Esophagus squamous epithelium (tissue), 4 donors: Measurements from ENCODE around the gene LAMA5.

Experiments used
- POLR2A ChIP-seq, 4 donors: fragments of 450-650 bp; IDR thresholded peaks; one replicate each; pipeline ENCODE4 v1.6.1; 2017; ENCODE audit warnings: antibody characterized with exemption in 4 of 4, mild to moderate bottlenecking in 4 of 4, moderate library complexity in 3 of 4
- TF ChIP-seq, protein P1 (sequence below), 6 experiments: fragments of 450-650 bp in 4 of 6; fragments of 200-600 bp in 2 of 6; sonication (generic) in 2 of 6; IDR thresholded peaks; one replicate each; pipeline ENCODE4 v1.5.1; 2016 to 2019; ENCODE audit warnings: antibody characterized with exemption in 6 of 6, mild to moderate bottlenecking in 4 of 6, moderate library complexity in 4 of 6

DNA sequence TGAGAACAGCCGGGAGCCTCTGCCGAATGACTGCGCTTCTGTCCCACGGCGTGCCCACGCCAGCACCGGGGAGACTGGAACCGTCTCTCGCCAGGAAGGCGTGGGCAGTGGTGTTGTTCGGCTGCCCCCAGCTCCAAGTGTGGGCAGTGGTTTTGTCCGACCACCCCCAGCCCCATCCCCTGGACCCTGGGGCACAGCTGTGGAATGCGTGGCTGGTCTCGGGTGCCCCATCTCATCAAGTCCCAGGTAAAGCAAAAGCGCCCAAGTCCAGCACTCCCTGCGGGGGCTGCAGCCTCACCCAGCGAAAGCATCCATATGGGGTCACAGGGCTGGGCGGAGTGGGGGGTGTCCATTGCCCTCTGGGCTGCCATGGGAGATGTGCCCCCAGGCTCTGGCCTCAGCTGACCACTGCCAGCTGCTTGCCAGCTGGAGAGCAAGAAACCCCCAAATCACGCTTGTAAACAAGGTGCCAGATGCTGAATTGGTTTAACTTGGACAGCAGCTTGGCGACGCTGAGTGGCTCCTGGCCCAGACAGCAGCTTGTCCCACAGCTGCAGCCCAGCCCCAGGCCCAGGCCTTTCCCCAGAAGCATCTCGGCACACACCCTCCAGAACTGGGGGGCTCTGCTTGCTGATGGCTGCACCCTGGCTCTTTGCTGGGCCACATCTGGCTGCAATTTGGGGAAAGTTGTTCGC, 35.5 kb upstream of the LAMA5 start:
- TF ChIP-seq POLR2A (IDR thresholded peaks at IDR 0.05) = no peak
- TF ChIP-seq, protein P1, sequence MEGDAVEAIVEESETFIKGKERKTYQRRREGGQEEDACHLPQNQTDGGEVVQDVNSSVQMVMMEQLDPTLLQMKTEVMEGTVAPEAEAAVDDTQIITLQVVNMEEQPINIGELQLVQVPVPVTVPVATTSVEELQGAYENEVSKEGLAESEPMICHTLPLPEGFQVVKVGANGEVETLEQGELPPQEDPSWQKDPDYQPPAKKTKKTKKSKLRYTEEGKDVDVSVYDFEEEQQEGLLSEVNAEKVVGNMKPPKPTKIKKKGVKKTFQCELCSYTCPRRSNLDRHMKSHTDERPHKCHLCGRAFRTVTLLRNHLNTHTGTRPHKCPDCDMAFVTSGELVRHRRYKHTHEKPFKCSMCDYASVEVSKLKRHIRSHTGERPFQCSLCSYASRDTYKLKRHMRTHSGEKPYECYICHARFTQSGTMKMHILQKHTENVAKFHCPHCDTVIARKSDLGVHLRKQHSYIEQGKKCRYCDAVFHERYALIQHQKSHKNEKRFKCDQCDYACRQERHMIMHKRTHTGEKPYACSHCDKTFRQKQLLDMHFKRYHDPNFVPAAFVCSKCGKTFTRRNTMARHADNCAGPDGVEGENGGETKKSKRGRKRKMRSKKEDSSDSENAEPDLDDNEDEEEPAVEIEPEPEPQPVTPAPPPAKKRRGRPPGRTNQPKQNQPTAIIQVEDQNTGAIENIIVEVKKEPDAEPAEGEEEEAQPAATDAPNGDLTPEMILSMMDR (IDR thresholded peaks at IDR 0.05) = no peak
